ENCODE results near the gene SMARCB1.

The SMARCB1 gene

DNA sequence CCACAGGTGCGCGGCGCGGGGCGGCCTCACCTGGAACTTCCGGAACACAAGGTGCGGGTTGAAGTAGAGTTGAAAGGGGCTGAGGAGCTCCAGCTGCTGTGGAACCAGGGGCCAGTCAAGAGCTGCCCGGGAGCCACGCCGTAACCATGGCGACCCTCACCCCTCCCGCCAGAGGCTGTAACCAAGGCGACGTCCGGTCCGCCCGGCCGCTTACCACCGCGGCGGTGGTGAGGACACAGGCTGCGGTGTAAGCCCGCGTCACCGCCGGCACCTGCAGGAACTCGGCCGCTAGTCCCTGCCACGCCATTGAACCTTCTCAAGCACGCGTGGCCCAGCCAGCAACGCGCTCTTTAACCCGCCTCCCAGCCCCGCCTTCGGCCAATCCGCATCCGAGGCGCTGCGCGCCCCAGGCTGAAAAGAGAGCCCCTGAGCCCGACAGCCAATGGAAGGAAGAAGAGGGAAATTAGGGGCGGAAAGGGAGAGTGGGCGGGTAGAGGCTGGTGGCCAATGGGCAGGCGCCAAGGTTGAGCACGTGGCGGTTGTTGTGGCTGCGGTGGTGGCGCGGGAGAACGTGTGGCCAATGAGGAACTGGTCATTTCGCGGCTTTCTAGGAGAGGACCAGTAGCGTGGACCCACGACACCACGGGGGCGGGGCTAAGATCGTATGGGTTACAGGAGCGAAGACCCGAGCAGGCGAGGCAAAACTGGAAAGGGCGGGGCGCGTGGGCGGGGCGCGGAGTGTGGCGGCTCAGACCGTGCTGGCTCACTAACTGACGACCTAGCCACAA, 52.1 kb downstream of the SMARCB1 start, which contains the start of gene DERL3:
Gene DERL3 (minus strand): TSS at position 326 of the 788 bp plus-strand sequence. CDS start 19 bp downstream, at position 307.
- Histone ChIP-seq H4K20me1 (ENCODE audit: insufficient read depth, low read length) (no peaks in the 10 kb centered on the region), H3K9ac (ENCODE audit: low read length) (peak within 1 kb of the TSS; percentile 97), H3K27ac (ENCODE audit: low read length) (peak within 1 kb of the TSS; percentile 74), H3K36me3 (replicated peaks; ENCODE audit: insufficient read depth, low read length) (no peaks in the 10 kb centered on the region), H3K79me2 (ENCODE audit: low read length) (peaks cover 41% of the 10 kb centered on the region), H3K9me2 (replicated peaks; ENCODE audit: insufficient read depth, low read length) (no peaks in the 10 kb centered on the region), H3K4me1 (ENCODE audit: low read length) (peaks cover 40% of the 10 kb centered on the region), H3K9me3 (replicated peaks; ENCODE audit: insufficient read depth, low read length) (no peaks in the 10 kb centered on the region), H3F3A (ENCODE audit: insufficient read depth, low read length) (peaks cover 27% of the 10 kb centered on the region), H3K4me3 (ENCODE audit: low read length) (peak within 1 kb of the TSS; percentile 89), H3K4me2 (ENCODE audit: low read depth, low read length) (peak within 1 kb of the TSS; percentile 94), H3K27me3 (replicated peaks; ENCODE audit: insufficient read depth, low read length) (no peaks in the 10 kb centered on the region), H2AFZ (ENCODE audit: low read length) (peak within 1 kb of the TSS; percentile 52)
- DNase-seq: peak; percentile 100
- TF ChIP-seq EZH2phosphoT487 (IDR thresholded peaks at IDR 0.05; ENCODE audit: low read length) (no peak), EZH2 (optimal IDR thresholded peaks at IDR 0.05; ENCODE audit: low read depth, low read length) (no peak)
- TF ChIP-seq, protein P1, sequence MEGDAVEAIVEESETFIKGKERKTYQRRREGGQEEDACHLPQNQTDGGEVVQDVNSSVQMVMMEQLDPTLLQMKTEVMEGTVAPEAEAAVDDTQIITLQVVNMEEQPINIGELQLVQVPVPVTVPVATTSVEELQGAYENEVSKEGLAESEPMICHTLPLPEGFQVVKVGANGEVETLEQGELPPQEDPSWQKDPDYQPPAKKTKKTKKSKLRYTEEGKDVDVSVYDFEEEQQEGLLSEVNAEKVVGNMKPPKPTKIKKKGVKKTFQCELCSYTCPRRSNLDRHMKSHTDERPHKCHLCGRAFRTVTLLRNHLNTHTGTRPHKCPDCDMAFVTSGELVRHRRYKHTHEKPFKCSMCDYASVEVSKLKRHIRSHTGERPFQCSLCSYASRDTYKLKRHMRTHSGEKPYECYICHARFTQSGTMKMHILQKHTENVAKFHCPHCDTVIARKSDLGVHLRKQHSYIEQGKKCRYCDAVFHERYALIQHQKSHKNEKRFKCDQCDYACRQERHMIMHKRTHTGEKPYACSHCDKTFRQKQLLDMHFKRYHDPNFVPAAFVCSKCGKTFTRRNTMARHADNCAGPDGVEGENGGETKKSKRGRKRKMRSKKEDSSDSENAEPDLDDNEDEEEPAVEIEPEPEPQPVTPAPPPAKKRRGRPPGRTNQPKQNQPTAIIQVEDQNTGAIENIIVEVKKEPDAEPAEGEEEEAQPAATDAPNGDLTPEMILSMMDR (IDR thresholded peaks at IDR 0.05; ENCODE audit: low read length): no peak

DNA sequence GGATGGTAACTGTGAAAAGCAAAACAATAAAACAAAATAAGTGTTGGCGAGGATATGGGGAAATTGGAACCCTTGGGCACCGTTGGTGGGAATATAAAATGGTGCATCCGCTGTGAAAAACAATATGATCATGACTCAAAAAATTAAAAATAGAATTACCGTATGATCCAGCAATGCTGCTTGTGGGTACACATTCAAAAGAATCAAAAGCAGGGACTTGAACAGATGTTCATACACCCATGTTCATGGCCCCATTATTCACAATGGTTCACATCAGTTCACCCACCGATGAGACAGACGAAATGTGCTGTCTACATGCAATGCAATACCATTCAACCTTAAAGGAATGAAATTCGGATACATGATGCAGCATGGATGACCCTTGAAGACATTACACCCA, 53.3 kb downstream of the SMARCB1 start:
- Histone ChIP-seq H3K9me2 (replicated peaks; ENCODE audit: insufficient read depth, low read length) (no peaks in the 10 kb centered on the region), H2AFZ (ENCODE audit: low read length) (no peak overlapping the region), H3K27ac (ENCODE audit: low read length) (peak overlapping the region; percentile 74; the same call in 1 of the 2 replicates), H3K4me2 (ENCODE audit: low read depth, low read length) (peak overlapping the region; percentile 90; the same call in 1 of the 2 replicates), H3K9me3 (replicated peaks; ENCODE audit: insufficient read depth, low read length) (no peaks in the 10 kb centered on the region), H3F3A (ENCODE audit: insufficient read depth, low read length) (peaks cover 38% of the 10 kb centered on the region), H3K9ac (ENCODE audit: low read length) (peak overlapping the region; percentile 82; the same call in 1 of the 2 replicates), H3K4me3 (ENCODE audit: low read length) (no peak overlapping the region), H3K36me3 (replicated peaks; ENCODE audit: insufficient read depth, low read length) (no peaks in the 10 kb centered on the region), H3K4me1 (ENCODE audit: low read length) (peaks cover 45% of the 10 kb centered on the region), H3K27me3 (replicated peaks; ENCODE audit: insufficient read depth, low read length) (no peaks in the 10 kb centered on the region), H4K20me1 (ENCODE audit: insufficient read depth, low read length) (no peaks in the 10 kb centered on the region), H3K79me2 (ENCODE audit: low read length) (peaks cover 36% of the 10 kb centered on the region)
- DNase-seq: no peak
- TF ChIP-seq EZH2phosphoT487 (IDR thresholded peaks at IDR 0.05; ENCODE audit: low read length) (no peak), EZH2 (optimal IDR thresholded peaks at IDR 0.05; ENCODE audit: low read depth, low read length) (no peak)
- TF ChIP-seq, protein P1 (IDR thresholded peaks at IDR 0.05; ENCODE audit: low read length): no peak

DNA sequence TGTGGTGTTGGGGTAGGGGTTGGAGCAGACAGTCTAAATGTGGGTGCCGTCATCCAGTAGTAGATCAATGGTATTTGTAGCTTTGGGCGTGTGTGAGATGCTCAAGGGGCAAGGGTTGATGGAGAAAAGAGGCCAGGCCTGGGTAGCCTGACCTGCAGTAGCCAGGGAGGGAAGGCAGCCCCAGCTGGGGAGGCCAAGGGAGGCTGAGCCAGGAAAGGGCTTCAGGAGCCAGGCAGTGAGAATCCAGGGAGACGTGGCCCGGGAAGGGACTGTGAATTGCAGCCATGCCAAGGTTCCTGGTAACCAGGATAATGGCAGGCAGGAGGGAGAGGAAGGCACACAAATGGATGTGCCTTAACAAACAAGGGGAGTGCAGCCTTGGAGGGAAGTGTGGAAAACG, 54.5 kb downstream of the SMARCB1 start:
- no peak overlapping the region for H2AFZ ChIP-seq (ENCODE audit: low read length)
- H3K36me3 ChIP-seq (replicated peaks; ENCODE audit: insufficient read depth, low read length): no peaks in the 10 kb centered on the region
- H3K27ac ChIP-seq (ENCODE audit: low read length): no peak overlapping the region
- no peak overlapping the region for H3K4me3 ChIP-seq (ENCODE audit: low read length)
- no peaks in the 10 kb centered on the region for H4K20me1 ChIP-seq (ENCODE audit: insufficient read depth, low read length)
- H3F3A ChIP-seq (ENCODE audit: insufficient read depth, low read length): peaks cover 43% of the 10 kb centered on the region
- no peak overlapping the region for H3K4me2 ChIP-seq (ENCODE audit: low read depth, low read length)
- DNase-seq: no peak
- H3K9ac ChIP-seq (ENCODE audit: low read length): no peak overlapping the region
- H3K27me3 ChIP-seq (replicated peaks; ENCODE audit: insufficient read depth, low read length): no peaks in the 10 kb centered on the region
- peaks cover 51% of the 10 kb centered on the region for H3K4me1 ChIP-seq (ENCODE audit: low read length)
- no peaks in the 10 kb centered on the region for H3K9me3 ChIP-seq (replicated peaks; ENCODE audit: insufficient read depth, low read length)
- H3K9me2 ChIP-seq (replicated peaks; ENCODE audit: insufficient read depth, low read length): no peaks in the 10 kb centered on the region
- TF ChIP-seq, protein P1 (IDR thresholded peaks at IDR 0.05; ENCODE audit: low read length): no peak
- TF ChIP-seq EZH2phosphoT487 (IDR thresholded peaks at IDR 0.05; ENCODE audit: low read length) (no peak), EZH2 (optimal IDR thresholded peaks at IDR 0.05; ENCODE audit: low read depth, low read length) (no peak)
- H3K79me2 ChIP-seq (ENCODE audit: low read length): peaks cover 36% of the 10 kb centered on the region
